Thyroid gland (tissue), 4 donors: ENCODE data around the gene SLC9A7. TPM values are rescaled to one million over a fixed set of nuclear protein-coding genes. Genes with fewer than 3 reads are reported as not detected.

Source experiments
- DNase-seq, 2 donors: peaks; one replicate each; pipeline ENCODE4 v3.0.0-alpha.2; 2019
- H3K27ac ChIP-seq, 3 donors: fragments of 200-600 bp; sonication (generic); 1 replicate in 2 of 3; 2 replicates in 1 of 3; pipeline ENCODE4 v1.5.1; 2016 to 2019; ENCODE audit warnings: mild to moderate bottlenecking in 1 of 3, moderate library complexity in 1 of 3
- H3K27me3 ChIP-seq: fragments of 200-600 bp; sonication (generic); one replicate; pipeline ENCODE4 v1.5.1; 2019
- H3K36me3 ChIP-seq, 2 donors: fragments of 200-600 bp; sonication (generic); one replicate each; pipeline ENCODE4 v1.5.1; 2016 to 2019
- H3K4me1 ChIP-seq, 2 donors: fragments of 200-600 bp; sonication (generic); one replicate each; pipeline ENCODE4 v1.5.1; 2017 to 2019
- H3K4me3 ChIP-seq, 3 donors: fragments of 200-600 bp; sonication (generic); replicated peaks in 1 of 3; 1 replicate in 2 of 3; 2 replicates in 1 of 3; pipeline ENCODE4 v1.5.1; 2016; ENCODE audit warnings: mild to moderate bottlenecking in 1 of 3
- H3K9me3 ChIP-seq: fragments of 200-600 bp; sonication (generic); one replicate; pipeline ENCODE4 v1.5.1; 2017
- POLR2A ChIP-seq, 2 donors: fragments of 450-650 bp; IDR thresholded peaks; one replicate each; pipeline ENCODE4 v1.6.1; 2017; ENCODE audit warnings: antibody characterized with exemption in 2 of 2, mild to moderate bottlenecking in 2 of 2, moderate library complexity in 1 of 2
- WGBS, 2 donors: methylation state at CpG; one replicate each; pipeline ENCODE4 v1.1.5; 2017; 5-methylcytosine and 5-hydroxymethylcytosine counted together
- intact Hi-C: fragments of 100-400 bp; cut with DNase I; formaldehyde crosslinking; loops from one replicate; pipeline ENCODE4 v1.15.1; 2023
- total RNA-seq, 4 donors: library from RNA; depleted of rRNA; stranded (reverse); fragments of >200 nt; gene quantifications; one replicate each; pipeline ENCODE4 v1.2.3, GENCODE V29; 2016
- TF ChIP-seq, protein P1 (sequence below), 6 experiments: fragments of 200-600 bp in 3 of 6; fragments of 450-650 bp in 3 of 6; sonication (generic) in 3 of 6; IDR thresholded peaks; one replicate each; pipeline ENCODE4 v1.5.1; 2016 to 2019; ENCODE audit warnings: antibody characterized with exemption in 6 of 6, mild to moderate bottlenecking in 2 of 6, inconsistent platforms in 1 of 6, moderate library complexity in 1 of 6

The SLC9A7 gene
- total RNA-seq, 4 donors from 2014 or later = 18.4 to 35.5 (median 26.3) TPM

GRCh38 chrX:46683048-46683447, 75.9 kb downstream of the SLC9A7 start:
- H3K36me3 ChIP-seq = no peaks in the 10 kb centered on the region
- no peaks in the 10 kb centered on the region for H3K9me3 ChIP-seq
- peak; percentile 12 to 37 for DNase-seq
- no peaks in the 10 kb centered on the region for H3K27me3 ChIP-seq
- H3K4me1 ChIP-seq = no peaks in the 10 kb centered on the region
- no peak overlapping the region for H3K27ac ChIP-seq
- intact Hi-C loops = no loop called here
- no peak for TF ChIP-seq POLR2A (IDR thresholded peaks at IDR 0.05)
- TF ChIP-seq, protein P1, sequence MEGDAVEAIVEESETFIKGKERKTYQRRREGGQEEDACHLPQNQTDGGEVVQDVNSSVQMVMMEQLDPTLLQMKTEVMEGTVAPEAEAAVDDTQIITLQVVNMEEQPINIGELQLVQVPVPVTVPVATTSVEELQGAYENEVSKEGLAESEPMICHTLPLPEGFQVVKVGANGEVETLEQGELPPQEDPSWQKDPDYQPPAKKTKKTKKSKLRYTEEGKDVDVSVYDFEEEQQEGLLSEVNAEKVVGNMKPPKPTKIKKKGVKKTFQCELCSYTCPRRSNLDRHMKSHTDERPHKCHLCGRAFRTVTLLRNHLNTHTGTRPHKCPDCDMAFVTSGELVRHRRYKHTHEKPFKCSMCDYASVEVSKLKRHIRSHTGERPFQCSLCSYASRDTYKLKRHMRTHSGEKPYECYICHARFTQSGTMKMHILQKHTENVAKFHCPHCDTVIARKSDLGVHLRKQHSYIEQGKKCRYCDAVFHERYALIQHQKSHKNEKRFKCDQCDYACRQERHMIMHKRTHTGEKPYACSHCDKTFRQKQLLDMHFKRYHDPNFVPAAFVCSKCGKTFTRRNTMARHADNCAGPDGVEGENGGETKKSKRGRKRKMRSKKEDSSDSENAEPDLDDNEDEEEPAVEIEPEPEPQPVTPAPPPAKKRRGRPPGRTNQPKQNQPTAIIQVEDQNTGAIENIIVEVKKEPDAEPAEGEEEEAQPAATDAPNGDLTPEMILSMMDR (IDR thresholded peaks at IDR 0.05) = no peak
- no peak overlapping the region for H3K4me3 ChIP-seq

GRCh38 chrX:46681849-46682248, 77.1 kb downstream of the SLC9A7 start:
- no peaks in the 10 kb centered on the region for H3K4me1 ChIP-seq
- no peak overlapping the region for H3K4me3 ChIP-seq
- H3K36me3 ChIP-seq = no peaks in the 10 kb centered on the region
- intact Hi-C loops = no loop called here
- no peak for TF ChIP-seq POLR2A (IDR thresholded peaks at IDR 0.05)
- TF ChIP-seq, protein P1 (IDR thresholded peaks at IDR 0.05) = no peak
- no peaks in the 10 kb centered on the region for H3K27me3 ChIP-seq
- H3K27ac ChIP-seq = no peak overlapping the region
- WGBS, 2 donors = 94 to 98% methylated on average over 3 of the region's 3 CpGs
- no peaks in the 10 kb centered on the region for H3K9me3 ChIP-seq
- no peak for DNase-seq

GRCh38 chrX:46678232-46678631, 80.7 kb downstream of the SLC9A7 start:
- Histone ChIP-seq H3K27me3 (no peaks in the 10 kb centered on the region), H3K4me3 (no peak overlapping the region), H3K36me3 (no peaks in the 10 kb centered on the region), H3K4me1 (no peaks in the 10 kb centered on the region), H3K27ac (no peak overlapping the region), H3K9me3 (no peaks in the 10 kb centered on the region)
- intact Hi-C loops = no loop called here
- WGBS, 2 donors = 93 to 98% methylated on average over 2 of the region's 2 CpGs
- no peak for DNase-seq
- TF ChIP-seq, protein P1 (IDR thresholded peaks at IDR 0.05) = no peak
- TF ChIP-seq POLR2A (IDR thresholded peaks at IDR 0.05) = no peak

- Histone ChIP-seq H3K4me1 (no peaks in the 10 kb centered on the region), H3K27ac (no peak overlapping the region), H3K4me3 (no peak overlapping the region), H3K27me3 (no peaks in the 10 kb centered on the region), H3K36me3 (no peaks in the 10 kb centered on the region), H3K9me3 (no peaks in the 10 kb centered on the region)
- WGBS, 2 donors = 94 to 96% methylated on average over 10 of the region's 10 CpGs
- TF ChIP-seq, protein P1 (IDR thresholded peaks at IDR 0.05) = no peak
- TF ChIP-seq POLR2A (IDR thresholded peaks at IDR 0.05) = no peak
- DNase-seq = no peak
- intact Hi-C loops = no loop called here
Measured at GRCh38 chrX:46676399-46677356, 82.2 kb downstream of the SLC9A7 start.

DNA sequence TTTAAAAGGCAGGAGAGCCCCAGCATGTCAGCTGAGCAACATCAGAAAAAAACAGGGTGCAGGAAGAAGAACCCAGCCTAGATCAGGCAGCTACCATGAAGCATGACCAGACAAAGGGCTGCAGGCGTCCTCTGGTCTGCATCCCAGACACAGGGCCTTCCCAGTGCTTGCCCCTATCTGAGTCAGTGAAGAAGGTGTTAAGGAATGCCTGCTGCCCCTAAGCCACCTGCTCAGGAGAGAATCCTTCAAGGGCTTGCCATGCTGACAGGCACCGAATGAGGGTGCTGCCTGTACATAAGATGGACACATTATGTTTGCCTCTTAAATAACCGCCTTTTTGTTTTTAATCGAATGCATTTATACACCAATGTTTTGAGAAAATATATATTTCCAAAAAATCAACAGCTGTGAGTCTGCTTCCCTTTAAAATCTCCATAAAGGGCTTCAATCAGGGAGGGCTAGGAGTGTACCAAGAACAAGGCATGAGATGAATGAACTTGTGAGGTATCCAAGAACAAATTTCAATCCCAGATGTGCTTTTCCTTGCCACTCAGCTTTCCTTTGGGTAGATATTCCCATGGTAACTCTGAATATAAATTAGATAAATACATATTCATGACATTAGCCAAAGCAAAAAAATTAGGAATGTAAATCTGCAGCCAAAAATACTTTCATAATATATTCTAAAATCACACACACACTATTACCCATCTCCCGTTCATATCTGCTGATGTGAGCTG, 85.1 kb downstream of the SLC9A7 start:
- Histone ChIP-seq H3K27ac (no peak overlapping the region), H3K36me3 (no peaks in the 10 kb centered on the region), H3K27me3 (no peaks in the 10 kb centered on the region), H3K9me3 (no peaks in the 10 kb centered on the region), H3K4me1 (no peaks in the 10 kb centered on the region), H3K4me3 (no peak overlapping the region)
- no peak for TF ChIP-seq POLR2A (IDR thresholded peaks at IDR 0.05)
- TF ChIP-seq, protein P1 (IDR thresholded peaks at IDR 0.05) = no peak
- 87 to 92% methylated on average over 4 to 5 of the region's 5 CpGs for WGBS, 2 donors
- DNase-seq = no peak
- intact Hi-C loops = no loop called here
